GM19351 (cell line): ENCODE results near the gene SGIP1.
"Not testable (repeated sequence)": the region's sequence is repeated elsewhere in the genome, so short reads cannot be mapped to it uniquely, and the experiment has no call there.

Experiments
- ATAC-seq: cut with Tn5 transposase; IDR thresholded peaks from one replicate; pipeline ENCODE4 v1.9.1; 2021; ENCODE audit warnings: mild to moderate bottlenecking, moderate library complexity; ENCODE audit not compliant: unreplicated experiment

SGIP1 gene

GRCh38 chr1:66725885-66726665 lies 192.1 kb downstream of the SGIP1 start:
- ATAC-seq = peak; percentile 93

GRCh38 chr1:66728021-66728420 lies 194.1 kb downstream of the SGIP1 start:
- no peak for ATAC-seq

- not testable (repeated sequence) for ATAC-seq
Observed at GRCh38 chr1:66728716-66729115, 194.8 kb downstream of the SGIP1 start.

- no peak for ATAC-seq
Observed at GRCh38 chr1:66729119-66729518, 195.2 kb downstream of the SGIP1 start.

- ATAC-seq = no peak
Observed at GRCh38 chr1:66729523-66729922, 195.6 kb downstream of the SGIP1 start.

- ATAC-seq = no peak
Observed at GRCh38 chr1:66730462-66730861, 196.5 kb downstream of the SGIP1 start.

- peak; percentile 54 for ATAC-seq
Observed at GRCh38 chr1:66731170-66731865, 197.4 kb downstream of the SGIP1 start.

GRCh38 chr1:66732407-66733166 lies 198.6 kb downstream of the SGIP1 start:
- ATAC-seq = peak; percentile 72

GRCh38 chr1:66733348-66734017 lies 199.5 kb downstream of the SGIP1 start:
- no peak for ATAC-seq

GRCh38 chr1:66734531-66734930 lies 200.6 kb downstream of the SGIP1 start:
- ATAC-seq = not testable (repeated sequence)

GRCh38 chr1:66737836-66738235 lies 203.9 kb downstream of the SGIP1 start:
- ATAC-seq = no peak

GRCh38 chr1:66739401-66740157 lies 205.6 kb downstream of the SGIP1 start:
- no peak for ATAC-seq

- no peak for ATAC-seq
Observed at GRCh38 chr1:66745451-66745850, 211.5 kb downstream of the SGIP1 start.

GRCh38 chr1:66747501-66747900 lies 213.5 kb downstream of the SGIP1 start:
- no peak for ATAC-seq

- no peak for ATAC-seq
Observed at GRCh38 chr1:66750577-66750976, 216.6 kb downstream of the SGIP1 start.

GRCh38 chr1:66751160-66751559 lies 217.2 kb downstream of the SGIP1 start:
- no peak for ATAC-seq

GRCh38 chr1:66752000-66752592 lies 218.1 kb downstream of the SGIP1 start, which contains the start of gene DYNLT5:
Gene DYNLT5, plus strand, starts transcription at chr1:66752459. Its CDS starts 2,200 bp downstream, at chr1:66754659.
- ATAC-seq = peak; percentile 54

GRCh38 chr1:66752671-66753371 lies 218.9 kb downstream of the SGIP1 start:
- peak; percentile 14 for ATAC-seq

- no peak for ATAC-seq
Observed at GRCh38 chr1:66757722-66758240, 223.8 kb downstream of the SGIP1 start.
